H1 (cell line): ENCODE measurements around the gene ZNF860. TPM values are rescaled to one million over a fixed set of nuclear protein-coding genes. Genes with fewer than 3 reads are reported as not detected.
A peak's percentile ranks its signal among the peaks of the same experiment; 100 is the strongest.

Experiments used
- CTCF ChIA-PET: fragments of 300-600 bp; sonication (Branson Sonifier 250); formaldehyde crosslinking; loops from one replicate; lab custom pipeline; 2021; ENCODE audit not compliant: partially characterized antibody; lab: Charles Lee
- POLR2A ChIA-PET: fragments of 300-600 bp; sonication (Branson Sonifier 250); formaldehyde crosslinking; loops from one replicate; lab custom pipeline; 2021; ENCODE audit warnings: inconsistent platforms; ENCODE audit not compliant: partially characterized antibody; lab: Charles Lee
- DNase-seq, 2 experiments: peaks; one replicate each; pipeline versions ENCODE4 v3.0.0 to v3.0.0-alpha.2; 2010 to 2022; ENCODE audit warnings: low spot score in 2 of 2, low read depth in 1 of 2, mixed read lengths in 1 of 2
- FAIRE-seq: peaks from 2 replicates; lab custom pipeline; 2011; peaks lifted over from hg19 to GRCh38; lab: Jason Lieb, UNC
- H2AFZ ChIP-seq: 2 replicates; pipeline ENCODE4 v1.8.1; 2012; ENCODE audit warnings: low read length, inconsistent platforms
- H2AK5ac ChIP-seq: 2 replicates; pipeline ENCODE4 v1.6.1; 2013; ENCODE audit warnings: low read depth, low read length
- H2BK120ac ChIP-seq: replicated peaks from 2 replicates; pipeline ENCODE3; 2013; ENCODE audit warnings: low read depth, low read length, inconsistent platforms
- H2BK12ac ChIP-seq: 2 replicates; pipeline ENCODE4 v1.6.1; 2013; ENCODE audit warnings: low read depth, low read length
- H2BK15ac ChIP-seq: 2 replicates; pipeline ENCODE4 v1.6.1; 2013; ENCODE audit warnings: low read length
- H2BK20ac ChIP-seq: 2 replicates; pipeline ENCODE4 v1.6.1; 2013; ENCODE audit warnings: low read length
- H2BK5ac ChIP-seq: 2 replicates; pipeline ENCODE4 v1.6.1; 2013; ENCODE audit warnings: low read depth, low read length
- H3K14ac ChIP-seq: 2 replicates; pipeline ENCODE4 v1.6.1; 2013; ENCODE audit warnings: inconsistent platforms; ENCODE audit not compliant: insufficient read length
- H3K18ac ChIP-seq: 2 replicates; pipeline ENCODE4 v1.6.1; 2013; ENCODE audit warnings: low read length; ENCODE audit errors: extremely low read depth
- H3K23ac ChIP-seq: 2 replicates; pipeline ENCODE4 v1.6.1; 2013; ENCODE audit warnings: inconsistent platforms; ENCODE audit not compliant: insufficient read length
- H3K23me2 ChIP-seq: 2 replicates; pipeline ENCODE4 v1.6.1; 2013; ENCODE audit warnings: low read depth, low read length
- H3K27ac ChIP-seq: 2 replicates; pipeline ENCODE4 v1.6.1; 2011; ENCODE audit warnings: low read depth, low read length, inconsistent platforms
- H3K27me3 ChIP-seq, 4 experiments: replicated peaks in 1 of 4; 1 replicate in 1 of 4; 2 replicates in 3 of 4; pipeline versions ENCODE4 v1.6.1 to v1.8.1; 2011 to 2013; ENCODE audit warnings: low read length in 3 of 4, mild to moderate bottlenecking in 3 of 4, inconsistent platforms in 2 of 4, mixed read lengths in 2 of 4, moderate library complexity in 1 of 4; ENCODE audit not compliant: control insufficient read depth in 3 of 4, insufficient read depth in 3 of 4; ENCODE audit errors: extremely low read depth in 1 of 4
- H3K36me3 ChIP-seq, 4 experiments: 2 replicates each; pipeline versions ENCODE4 v1.6.1 to v1.8.1; 2011 to 2013; ENCODE audit warnings: mild to moderate bottlenecking in 4 of 4, low read length in 3 of 4, moderate library complexity in 2 of 4, control low read depth in 1 of 4, inconsistent platforms in 1 of 4; ENCODE audit not compliant: insufficient read depth in 4 of 4, control insufficient read depth in 2 of 4
- H3K4ac ChIP-seq: replicated peaks from 2 replicates; pipeline ENCODE3; 2013; ENCODE audit warnings: low read length, low read depth, mixed read lengths, inconsistent platforms; ENCODE audit not compliant: insufficient read length
- H3K4me1 ChIP-seq, 4 experiments: replicated peaks in 1 of 4; 1 replicate in 1 of 4; 2 replicates in 3 of 4; pipeline versions ENCODE4 v1.6.1 to v1.8.1; 2011 to 2013; ENCODE audit warnings: low read length in 3 of 4, inconsistent platforms in 2 of 4, mixed read lengths in 1 of 4; ENCODE audit not compliant: insufficient read depth in 4 of 4, control insufficient read depth in 3 of 4
- H3K4me2 ChIP-seq, 2 experiments: 2 replicates each; pipeline versions ENCODE4 v1.6.1 to v1.8.1; 2011 to 2013; ENCODE audit warnings: low read depth in 2 of 2, low read length in 2 of 2, control low read depth in 1 of 2, inconsistent platforms in 1 of 2, mild to moderate bottlenecking in 1 of 2; ENCODE audit not compliant: insufficient read depth in 1 of 2
- H3K4me3 ChIP-seq, 4 experiments: fragments of 200-600, 300-600 bp in 1 of 4; sonication (generic), shearing (Covaris generic), sonication (Bioruptor Twin) in 1 of 4; 2 replicates each; pipeline versions ENCODE4 v1.5.1 to v1.8.1; 2011 to 2016; ENCODE audit warnings: low read length in 4 of 4, low read depth in 3 of 4, control low read depth in 2 of 4, inconsistent platforms in 2 of 4, mild to moderate bottlenecking in 2 of 4, mixed read lengths in 1 of 4, moderate library complexity in 1 of 4; ENCODE audit not compliant: insufficient read depth in 2 of 4; ENCODE audit errors: extremely low read depth in 1 of 4
- H3K56ac ChIP-seq: replicated peaks from 2 replicates; pipeline ENCODE3; 2013; ENCODE audit warnings: low read depth, mild to moderate bottlenecking, mixed read lengths, low read length, inconsistent platforms; ENCODE audit not compliant: insufficient read length
- H3K79me1 ChIP-seq: 2 replicates; pipeline ENCODE4 v1.6.1; 2013; ENCODE audit warnings: low read depth, low read length, control low read depth
- H3K79me2 ChIP-seq, 2 experiments: 2 replicates each; pipeline versions ENCODE4 v1.6.1 to v1.8.1; 2012 to 2013; ENCODE audit warnings: low read length in 2 of 2, mild to moderate bottlenecking in 2 of 2, inconsistent platforms in 1 of 2; ENCODE audit not compliant: insufficient read depth in 2 of 2, control insufficient read depth in 1 of 2
- H3K9ac ChIP-seq, 4 experiments: replicated peaks in 1 of 4; 1 replicate in 1 of 4; 2 replicates in 3 of 4; pipeline versions ENCODE4 v1.6.1 to v1.8.1; 2011 to 2013; ENCODE audit warnings: low read depth in 3 of 4, low read length in 3 of 4, control low read depth in 2 of 4, mild to moderate bottlenecking in 2 of 4, moderate library complexity in 2 of 4, inconsistent platforms in 1 of 4; ENCODE audit errors: extremely low read depth in 1 of 4
- H3K9me3 ChIP-seq, 2 experiments: 2 replicates each; pipeline versions ENCODE4 v1.6.1 to v1.8.1; 2012 to 2013; ENCODE audit warnings: mild to moderate bottlenecking in 2 of 2, moderate library complexity in 2 of 2, control low read depth in 1 of 2, inconsistent platforms in 1 of 2, low read depth in 1 of 2, low read length in 1 of 2, mixed read lengths in 1 of 2; ENCODE audit not compliant: insufficient read depth in 2 of 2
- H4K20me1 ChIP-seq, 2 experiments: replicated peaks in 1 of 2; 2 replicates each; pipeline versions ENCODE3 to v1.8.1; 2011 to 2013; ENCODE audit warnings: inconsistent platforms in 2 of 2, low read length in 2 of 2, mild to moderate bottlenecking in 1 of 2; ENCODE audit not compliant: insufficient read depth in 2 of 2, control insufficient read depth in 1 of 2
- H4K5ac ChIP-seq: 2 replicates; pipeline ENCODE4 v1.6.1; 2013; ENCODE audit warnings: low read length, low read depth, mixed read lengths, inconsistent platforms; ENCODE audit not compliant: insufficient read length
- H4K8ac ChIP-seq: 2 replicates; pipeline ENCODE4 v1.8.0; 2013; ENCODE audit warnings: mild to moderate bottlenecking, moderate library complexity, low read length, inconsistent platforms; ENCODE audit not compliant: insufficient read depth; ENCODE audit errors: extremely low read depth
- H4K91ac ChIP-seq: replicated peaks from 2 replicates; pipeline ENCODE3; 2013; ENCODE audit warnings: low read length, mixed read lengths, inconsistent platforms; ENCODE audit not compliant: insufficient read length
- CEBPB ChIP-seq: IDR thresholded peaks from 2 replicates; pipeline ENCODE4 v1.6.1; 2012; ENCODE audit warnings: low read depth, low read length
- KDM4A ChIP-seq: IDR thresholded peaks from one replicate; pipeline ENCODE4 v1.7.1; 2012; ENCODE audit warnings: low read depth, mild to moderate bottlenecking, moderate library complexity, low read length, inconsistent platforms; ENCODE audit not compliant: severe bottlenecking
- WGBS, 2 experiments: shearing (Covaris generic) in 1 of 2; methylation state at CpG; one replicate each; pipeline versions ENCODE4 v1.1.6 to v1.1.7; 2013 to 2015; ENCODE audit warnings: low lambda C conversion rate in 2 of 2, mixed read lengths in 2 of 2, inconsistent platforms in 1 of 2, low coverage in 1 of 2, missing lambda C conversion rate in 1 of 2; ENCODE audit not compliant: insufficient replicate concordance in 2 of 2, insufficient coverage in 1 of 2, insufficient read length in 1 of 2; ENCODE audit errors: extremely low coverage in 1 of 2, missing lambda C conversion rate in 1 of 2; 5-methylcytosine and 5-hydroxymethylcytosine counted together
- polyA plus RNA-seq, 7 experiments: library from polyadenylated mRNA; depleted of rRNA in 3 of 7; stranded (reverse) in 5 of 7; unstranded in 2 of 7; fragments of >200 nt in 5 of 7; fragments of 200-250 nt in 2 of 7; gene quantifications; 1 replicate in 5 of 7; 2 replicates in 1 of 7; 4 replicates in 1 of 7; pipeline versions ENCODE4 v1.2.1 to v1.2.3, GENCODE V29; 2011 to 2013; ENCODE audit warnings: missing spikeins in 2 of 7, mixed read lengths in 2 of 7
- total RNA-seq: library from RNA; stranded (reverse); fragmentation: NEBNext Ultra II Directional; extraction: Animal tissue kit (Norgen Biotek cat#: 25700); gene quantifications from 2 replicates; pipeline ENCODE4 v1.2.1, GENCODE V29; 2021

Gene ZNF860
- total and polyA plus RNA-seq, 2 of the 8 experiments (the other 6 are each of a cell fraction or from before 2014, with no cell fraction given) = 3.2 to 8.6 TPM

- Histone ChIP-seq H2BK15ac (no peak overlapping the region), H3K79me2 (peaks cover 9 to 86% of the 10 kb centered on the region in 2 experiments), H3K14ac (no peak overlapping the region), H3K4ac (no peak overlapping the region), H3K4me2 (no peak overlapping the region; a peak in 1 of 4 replicates), H3K9ac (no peak overlapping the region), H3K18ac (no peak overlapping the region; the same call in 1 of the 2 replicates), H2BK12ac (no peak overlapping the region), H4K8ac (no peak overlapping the region), H3K4me1 (peaks cover 2 to 18% (median 5%) of the 10 kb centered on the region in 4 experiments; a peak in 5 of 7 replicates), H2BK120ac (no peak overlapping the region), H3K23ac (no peak overlapping the region), H3K9me3 (no peaks in the 10 kb centered on the region), H3K27ac (no peak overlapping the region), H4K20me1 (no peaks in the 10 kb centered on the region), H4K91ac (no peak overlapping the region), H4K5ac (no peak overlapping the region), H3K36me3 (no peaks in the 10 kb centered on the region), H2BK5ac (no peak overlapping the region), H2BK20ac (no peak overlapping the region), H3K4me3 (no peak overlapping the region), H3K27me3 (no peaks in the 10 kb centered on the region), H2AFZ (no peak overlapping the region), H3K56ac (no peak overlapping the region), H3K23me2 (peaks cover 3% of the 10 kb centered on the region; the same call in 1 of the 2 replicates), H3K79me1 (peaks cover 10% of the 10 kb centered on the region; the same call in 1 of the 2 replicates), H2AK5ac (no peak overlapping the region)
- no peak for DNase-seq
- ChIA-PET CTCF (interaction anchor here (1.2 kb wide), 1 partner anchor 51 kb away, joined by 3 read pairs; no protein-coding TSS in a partner anchor), POLR2A (no interaction called here)
- no peak for FAIRE-seq
- 75% methylated on average over 3 of the region's 3 CpGs; no CpG with 5 or more reads in 1 of the 2 experiments for WGBS, 2 experiments
- no peak for TF ChIP-seq KDM4A
- peak; percentile 62; the same call in 1 of the 2 replicates for TF ChIP-seq CEBPB
Observed at GRCh38 chr3:31934866-31935265, 46.7 kb upstream of the ZNF860 start.
